ENCODE results near the gene S100A5. TPM values are rescaled to one million over a fixed set of nuclear protein-coding genes. Genes with fewer than 3 reads are reported as not detected.
A peak's percentile ranks its signal among the peaks of the same experiment; 100 is the strongest.

The S100A5 gene
- total and polyA plus RNA-seq, 2 of the 8 experiments (the other 6 are each of a cell fraction or from before 2014, with no cell fraction given): not detected

DNA sequence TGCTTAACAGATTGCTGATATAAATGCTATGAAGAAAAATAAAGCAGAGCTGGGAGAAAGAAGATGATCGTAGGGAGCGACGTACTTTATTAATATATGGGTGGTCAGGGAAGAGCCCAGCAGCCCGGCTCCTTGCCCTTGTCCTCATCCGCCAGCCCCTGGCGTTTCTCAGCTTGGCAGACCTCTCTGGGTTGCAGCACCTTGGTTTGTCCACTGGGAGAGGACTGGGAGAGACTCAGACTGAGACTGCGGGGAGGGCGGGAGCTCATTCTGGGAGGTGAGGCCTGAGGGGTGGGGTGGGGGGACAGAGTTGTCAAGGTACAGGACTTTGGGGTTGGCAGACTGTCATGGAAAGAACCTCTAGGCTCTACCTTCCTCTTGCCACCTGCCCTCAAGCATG, 11.6 kb upstream of the S100A5 start:
- Histone ChIP-seq H2BK12ac (ENCODE audit: low read depth, low read length) (no peak overlapping the region), H3K4me1 (replicated peaks in 1 of 4; ENCODE audit: control insufficient read depth in 3 of 4, insufficient read depth in 4 of 4, low read length in 3 of 4) (peaks cover 0 to 14% (median 4%) of the 10 kb centered on the region in 4 experiments; a peak in 4 of 7 replicates), H4K5ac (ENCODE audit: insufficient read length, low read depth, low read length) (no peak overlapping the region), H3K4ac (replicated peaks; ENCODE audit: insufficient read length, low read depth, low read length) (no peak overlapping the region), H3K4me2 (ENCODE audit: insufficient read depth in 1 of 2, low read depth in 2 of 2, low read length in 2 of 2) (no peak overlapping the region), H3K79me2 (ENCODE audit: control insufficient read depth in 1 of 2, insufficient read depth in 2 of 2, low read length in 2 of 2) (no peaks in the 10 kb centered on the region), H3K4me3 (ENCODE audit: extremely low read depth in 1 of 4, insufficient read depth in 2 of 4, low read depth in 3 of 4, low read length in 4 of 4) (no peak overlapping the region), H2AFZ (ENCODE audit: low read length) (no peak overlapping the region), H3K36me3 (ENCODE audit: control insufficient read depth in 2 of 4, insufficient read depth in 4 of 4, low read length in 3 of 4) (no peaks in the 10 kb centered on the region), H3K79me1 (ENCODE audit: low read depth, low read length) (no peaks in the 10 kb centered on the region), H3K27ac (ENCODE audit: low read depth, low read length) (no peak overlapping the region), H3K23me2 (ENCODE audit: low read depth, low read length) (no peaks in the 10 kb centered on the region), H2BK5ac (ENCODE audit: low read depth, low read length) (no peak overlapping the region), H3K27me3 (replicated peaks in 1 of 4; ENCODE audit: control insufficient read depth in 3 of 4, extremely low read depth in 1 of 4, insufficient read depth in 3 of 4, low read length in 3 of 4) (no peaks in the 10 kb centered on the region; a peak in 3 of 7 replicates), H2BK120ac (replicated peaks; ENCODE audit: low read depth, low read length) (no peak overlapping the region), H4K8ac (ENCODE audit: extremely low read depth, insufficient read depth, low read length) (no peak overlapping the region), H3K9me3 (ENCODE audit: insufficient read depth in 2 of 2, low read depth in 1 of 2, low read length in 1 of 2) (no peaks in the 10 kb centered on the region), H3K9ac (replicated peaks in 1 of 4; ENCODE audit: extremely low read depth in 1 of 4, low read depth in 3 of 4, low read length in 3 of 4) (no peak overlapping the region), H2BK15ac (ENCODE audit: low read length) (no peak overlapping the region), H4K91ac (replicated peaks; ENCODE audit: insufficient read length, low read length) (no peak overlapping the region), H4K20me1 (replicated peaks in 1 of 2; ENCODE audit: control insufficient read depth in 1 of 2, insufficient read depth in 2 of 2, low read length in 2 of 2) (no peaks in the 10 kb centered on the region), H3K23ac (ENCODE audit: insufficient read length) (no peak overlapping the region), H3K18ac (ENCODE audit: extremely low read depth, low read length) (no peak overlapping the region), H3K14ac (ENCODE audit: insufficient read length) (no peak overlapping the region), H2BK20ac (ENCODE audit: low read length) (no peak overlapping the region), H3K56ac (replicated peaks; ENCODE audit: insufficient read length, low read depth, low read length) (no peak overlapping the region), H2AK5ac (ENCODE audit: low read depth, low read length) (no peak overlapping the region)
- 85% methylated on average over 8 of the region's 8 CpGs; no CpG with 5 or more reads in 1 of the 2 experiments for WGBS, 2 experiments (ENCODE audit: extremely low coverage in 1 of 2, insufficient coverage in 1 of 2, insufficient read length in 1 of 2, insufficient replicate concordance in 2 of 2, low coverage in 1 of 2, low lambda C conversion rate in 2 of 2, missing lambda C conversion rate in 1 of 2)
- DNase-seq (ENCODE audit: low read depth in 1 of 2, low spot score in 2 of 2): no peak
- no peak for FAIRE-seq
- ChIA-PET POLR2A (ENCODE audit: partially characterized antibody) (interaction anchor here (1.0 to 1.5 kb wide), 4 partner anchors 10 to 82 kb away, joined by 3 to 6 read pairs (median 4); partner anchors contain the start of genes CHTOP and S100A13), CTCF (ENCODE audit: partially characterized antibody) (interaction anchor here (0.8 to 12.9 kb wide), 17 partner anchors 8 to 533 kb away, joined by 3 to 165 read pairs (median 4); partner anchors contain the start of genes S100A1, S100A13, S100A2 and S100A5)
- peak in 1 of 2 experiments; percentile 35; a peak in 1 of 4 replicates for TF ChIP-seq RAD21 (IDR thresholded peaks at IDR 0.05 in 1 of 2, conservative IDR thresholded peaks at IDR 0.05 in 1 of 2; ENCODE audit: low read depth in 2 of 2, low read length in 2 of 2)
- TF ChIP-seq, protein P1, sequence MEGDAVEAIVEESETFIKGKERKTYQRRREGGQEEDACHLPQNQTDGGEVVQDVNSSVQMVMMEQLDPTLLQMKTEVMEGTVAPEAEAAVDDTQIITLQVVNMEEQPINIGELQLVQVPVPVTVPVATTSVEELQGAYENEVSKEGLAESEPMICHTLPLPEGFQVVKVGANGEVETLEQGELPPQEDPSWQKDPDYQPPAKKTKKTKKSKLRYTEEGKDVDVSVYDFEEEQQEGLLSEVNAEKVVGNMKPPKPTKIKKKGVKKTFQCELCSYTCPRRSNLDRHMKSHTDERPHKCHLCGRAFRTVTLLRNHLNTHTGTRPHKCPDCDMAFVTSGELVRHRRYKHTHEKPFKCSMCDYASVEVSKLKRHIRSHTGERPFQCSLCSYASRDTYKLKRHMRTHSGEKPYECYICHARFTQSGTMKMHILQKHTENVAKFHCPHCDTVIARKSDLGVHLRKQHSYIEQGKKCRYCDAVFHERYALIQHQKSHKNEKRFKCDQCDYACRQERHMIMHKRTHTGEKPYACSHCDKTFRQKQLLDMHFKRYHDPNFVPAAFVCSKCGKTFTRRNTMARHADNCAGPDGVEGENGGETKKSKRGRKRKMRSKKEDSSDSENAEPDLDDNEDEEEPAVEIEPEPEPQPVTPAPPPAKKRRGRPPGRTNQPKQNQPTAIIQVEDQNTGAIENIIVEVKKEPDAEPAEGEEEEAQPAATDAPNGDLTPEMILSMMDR (IDR thresholded peaks at IDR 0.05; ENCODE audit: control extremely low read depth in 1 of 3, insufficient read depth in 1 of 3, low read depth in 1 of 3, low read length in 3 of 3): peak; percentile 24 to 40 (median 31)
- TF ChIP-seq HDAC6 (IDR thresholded peaks at IDR 0.05; ENCODE audit: low read depth, low read length): no peak

All from H1 (cell line).